Transverse colon (tissue), 4 donors: Measurements from ENCODE around the gene OSBPL9.

Experiments used
- CTCF ChIP-seq, 5 experiments: fragments of 200-600 bp in 3 of 5; fragments of 450-650 bp in 2 of 5; sonication (generic) in 3 of 5; IDR thresholded peaks; 1 replicate in 2 of 5; 2 replicates in 3 of 5; pipeline ENCODE4 v1.5.1; 2016 to 2017; ENCODE audit warnings: antibody characterized with exemption in 5 of 5, inconsistent platforms in 3 of 5, mild to moderate bottlenecking in 2 of 5, moderate library complexity in 1 of 5
- EP300 ChIP-seq: sonication (generic); formaldehyde crosslinking; IDR thresholded peaks from one replicate; pipeline ENCODE4 v1.6.1; 2017; ENCODE audit warnings: antibody characterized with exemption, low read depth
- POLR2A ChIP-seq: fragments of 450-650 bp; IDR thresholded peaks from one replicate; pipeline ENCODE4 v1.6.1; 2016; ENCODE audit warnings: antibody characterized with exemption, mild to moderate bottlenecking, moderate library complexity
- POLR2AphosphoS5 ChIP-seq, 3 donors: sonication (generic); formaldehyde crosslinking; IDR thresholded peaks; one replicate each; pipeline ENCODE4 v1.6.1; 2016; ENCODE audit warnings: antibody characterized with exemption in 3 of 3

- no peak for TF ChIP-seq POLR2A
- TF ChIP-seq POLR2AphosphoS5 (IDR thresholded peaks at IDR 0.05) = no peak
- no peak for TF ChIP-seq CTCF (IDR thresholded peaks at IDR 0.05)
- no peak for TF ChIP-seq EP300
Measured at GRCh38 chr1:51578383-51579109, 38.3 kb upstream of the OSBPL9 start.
